Endothelial cell of umbilical vein (primary cell): ENCODE measurements around the gene TRIM56.

Experiments used
- CTCF ChIP-seq, 2 donors: IDR thresholded peaks; 1 replicate in 1 of 2; 2 replicates in 1 of 2; pipeline ENCODE4 v1.5.1; 2011; ENCODE audit warnings: low read length in 2 of 2, mild to moderate bottlenecking in 2 of 2, moderate library complexity in 2 of 2, control low read depth in 1 of 2, inconsistent platforms in 1 of 2, low read depth in 1 of 2; ENCODE audit not compliant: insufficient read depth in 1 of 2; ENCODE audit errors: extremely low read depth in 1 of 2
- EZH2 ChIP-seq: IDR thresholded peaks from 2 replicates; pipeline ENCODE4 v1.6.1; 2012; ENCODE audit warnings: borderline replicate concordance, low read depth, mild to moderate bottlenecking, moderate library complexity, low read length, inconsistent platforms; ENCODE audit not compliant: severe bottlenecking
- GATA2 ChIP-seq: IDR thresholded peaks from 2 replicates; pipeline ENCODE4 v1.7.0; 2011; ENCODE audit warnings: low read depth, mild to moderate bottlenecking, moderate library complexity, mixed read lengths, low read length; ENCODE audit not compliant: insufficient read length, insufficient read depth
- JUN ChIP-seq: IDR thresholded peaks from 2 replicates; pipeline ENCODE4 v1.6.1; 2011; ENCODE audit warnings: borderline replicate concordance, low read depth; ENCODE audit not compliant: insufficient read length, insufficient read depth
- MAX ChIP-seq: IDR thresholded peaks from 2 replicates; pipeline ENCODE4 v1.6.1; 2011; ENCODE audit not compliant: insufficient read depth, insufficient read length
- MYC ChIP-seq: IDR thresholded peaks from one replicate; pipeline ENCODE4 v1.6.1; 2011; ENCODE audit warnings: mild to moderate bottlenecking, low read depth, low read length
- POLR2A ChIP-seq: IDR thresholded peaks from 2 replicates; pipeline ENCODE4 v1.6.1; 2012; ENCODE audit warnings: low read depth, mild to moderate bottlenecking, control low read depth, low read length
- POLR2AphosphoS5 ChIP-seq: IDR thresholded peaks from 2 replicates; pipeline ENCODE4 v1.6.1; 2012; ENCODE audit warnings: low read depth, mild to moderate bottlenecking, control low read depth, low read length, moderate library complexity; ENCODE audit not compliant: insufficient read depth

GRCh38 chr7:101119876-101120275, 34.6 kb downstream of the TRIM56 start:
- TF ChIP-seq POLR2AphosphoS5 (no peak), CTCF (IDR thresholded peaks at IDR 0.05; ENCODE audit: extremely low read depth in 1 of 2, insufficient read depth in 1 of 2, low read depth in 1 of 2, low read length in 2 of 2) (no peak), POLR2A (no peak), MYC (no peak), JUN (no peak), EZH2 (no peak), MAX (no peak), GATA2 (no peak)
